CD4-positive, alpha-beta T cell treated with Interleukin-15 for 1 hour (primary cell): ENCODE measurements around the gene ARHGEF19.
"Not testable (repeated sequence)": the region's sequence is repeated elsewhere in the genome, so short reads cannot be mapped to it uniquely, and the experiment has no call there.

Experiments
- DNase-seq: peaks from one replicate; pipeline ENCODE4 v3.0.0-alpha.2; 2020

Gene ARHGEF19

DNA sequence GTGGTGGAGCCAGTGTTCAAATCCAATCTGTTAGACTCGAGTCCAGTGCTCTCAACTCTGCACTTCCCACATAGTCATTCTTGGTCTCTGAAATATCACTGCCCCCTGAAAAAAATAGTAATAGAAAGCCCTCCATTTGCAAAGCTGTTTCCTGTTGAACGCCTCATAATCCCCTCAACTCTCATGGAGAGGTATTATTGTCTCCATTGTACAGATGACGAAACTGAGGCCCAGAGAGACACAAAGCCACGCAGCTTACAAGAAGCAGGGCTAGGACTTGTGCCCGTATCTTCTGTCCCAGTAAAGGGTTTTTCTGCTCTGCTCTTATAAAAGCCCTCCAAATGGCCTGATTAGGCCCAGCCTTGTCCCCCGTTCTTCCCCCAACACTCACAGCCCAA, 6.2 kb upstream of the ARHGEF19 start:
- no peak for DNase-seq

DNA sequence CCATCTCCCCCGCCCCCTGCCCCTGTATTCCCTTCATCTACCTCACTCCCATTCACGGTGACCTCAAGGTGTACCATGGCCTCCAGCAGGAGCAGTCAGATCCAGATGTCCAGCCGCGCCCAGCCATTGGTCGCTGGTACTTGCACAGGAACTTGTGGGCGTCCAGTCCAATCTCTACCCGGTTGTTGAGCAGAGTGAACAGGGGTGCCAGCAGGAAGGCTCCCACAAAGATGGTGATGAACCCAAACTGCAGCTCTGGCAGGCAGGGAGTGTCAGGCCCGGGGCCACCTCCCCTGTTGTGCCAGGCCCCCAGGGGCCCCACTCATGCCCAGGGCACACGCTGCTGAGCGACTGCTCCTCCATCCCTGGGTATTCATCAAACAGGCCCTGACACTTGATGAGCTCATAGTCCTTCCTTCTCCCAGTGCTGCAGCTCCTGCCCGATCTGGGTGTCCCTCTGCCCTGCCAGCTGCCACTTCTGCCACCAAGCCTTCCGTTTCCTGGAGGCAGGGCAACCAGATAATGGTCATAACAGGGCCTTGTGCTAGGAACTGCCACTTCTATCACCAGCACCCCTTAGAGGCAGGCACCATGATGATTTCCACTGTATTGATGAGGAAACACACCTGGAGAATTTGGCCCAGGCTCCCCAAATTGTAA, 5.7 kb upstream of the ARHGEF19 start:
- no peak for DNase-seq

DNA sequence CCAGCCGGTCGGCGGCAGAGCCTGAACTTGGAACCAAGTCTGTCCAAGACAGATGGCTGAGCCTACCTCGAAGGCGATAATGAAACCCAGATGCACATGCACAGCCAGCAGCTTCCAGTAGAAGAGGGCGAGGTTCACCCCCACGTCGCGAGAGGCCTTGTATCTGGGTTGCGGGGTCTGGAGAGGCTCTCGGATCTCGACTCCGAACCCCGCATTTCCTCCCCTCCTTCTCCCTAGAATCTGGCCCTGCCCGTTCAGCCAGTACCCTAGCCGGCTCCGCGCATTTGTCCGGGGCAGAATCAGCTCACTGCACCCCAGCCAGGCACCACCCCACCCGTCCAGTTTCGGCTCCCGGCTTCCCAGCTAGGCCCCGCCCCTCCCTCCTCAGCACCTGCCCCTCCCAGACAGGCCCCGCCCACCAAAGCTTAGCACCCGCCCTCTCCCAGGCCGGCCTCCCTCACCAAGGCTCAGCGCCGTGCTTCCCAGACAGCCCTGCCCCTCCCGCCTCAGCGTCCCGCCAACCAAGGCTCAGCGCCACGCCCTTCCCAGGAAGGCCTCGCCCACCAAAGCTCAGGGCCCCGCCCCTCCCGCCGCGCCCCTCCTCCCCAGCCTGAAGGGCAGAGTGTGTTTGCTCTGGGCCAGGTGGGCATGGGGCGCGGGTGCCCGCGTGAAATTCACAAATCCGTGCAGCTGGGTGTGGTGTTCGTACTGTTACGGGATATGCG, 4.8 kb upstream of the ARHGEF19 start:
- peak; percentile 96 for DNase-seq

DNA sequence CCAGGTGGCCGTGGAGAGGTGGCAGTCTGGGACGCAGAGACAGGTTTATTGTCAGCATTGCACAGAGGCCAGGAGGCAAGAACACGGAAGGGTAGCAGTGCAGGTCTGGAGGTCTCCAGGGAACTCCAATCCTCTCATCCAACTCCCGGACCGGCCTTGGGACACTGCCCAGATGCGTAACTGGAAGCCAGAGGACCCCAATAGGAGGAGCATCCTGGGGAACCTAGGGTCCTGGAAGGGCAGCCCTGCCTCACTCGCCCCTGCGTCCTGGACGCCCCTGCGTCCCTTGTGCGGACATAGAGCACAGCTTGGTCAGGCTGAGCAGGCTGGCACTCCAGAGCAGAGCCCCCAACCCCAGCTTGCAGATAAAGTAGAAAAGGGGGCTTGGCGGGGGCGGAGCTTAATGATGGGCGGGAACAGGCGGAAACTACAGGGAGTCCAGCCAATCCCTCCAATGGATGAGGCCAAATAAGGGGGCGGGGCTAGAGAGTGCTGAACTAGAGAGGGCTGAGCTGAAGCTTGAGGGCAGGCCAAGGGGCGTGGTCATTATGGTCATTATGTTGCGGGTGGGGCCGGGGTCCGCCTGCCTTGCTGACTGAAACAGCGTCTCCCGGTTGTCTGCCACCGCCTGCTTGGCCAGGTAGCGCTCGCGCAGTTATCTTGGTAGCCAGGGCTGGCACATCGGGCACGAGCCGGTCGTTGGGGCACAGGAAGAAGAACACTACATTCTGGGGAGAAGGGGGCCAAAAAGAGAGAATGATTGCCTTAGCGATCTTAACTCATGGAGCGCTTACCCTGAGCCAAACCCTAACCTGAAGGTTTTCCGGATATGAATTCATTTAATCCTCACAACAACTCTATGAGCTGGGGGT, 3.7 kb upstream of the ARHGEF19 start:
- DNase-seq, result peak; percentile 85

DNA sequence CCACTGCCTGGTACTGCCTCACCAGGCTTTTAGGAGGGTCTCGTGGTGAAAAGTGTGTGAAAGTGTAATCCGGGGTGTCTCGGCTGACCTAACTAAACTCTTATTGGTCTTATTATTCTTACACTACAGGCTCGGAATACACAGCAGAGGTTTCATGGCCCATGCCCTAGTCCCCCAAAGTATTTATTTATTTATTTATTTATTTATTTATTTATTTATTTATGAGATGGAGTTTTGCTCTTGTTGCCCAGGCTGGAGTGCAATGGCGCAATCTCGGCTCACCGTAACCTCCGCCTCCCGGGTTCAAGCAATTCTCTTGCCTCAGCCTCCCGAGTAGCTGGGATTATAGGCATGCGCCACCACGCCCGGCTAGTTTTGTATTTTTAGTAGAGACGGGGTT, 2.8 kb upstream of the ARHGEF19 start:
- not testable (repeated sequence) for DNase-seq

DNA sequence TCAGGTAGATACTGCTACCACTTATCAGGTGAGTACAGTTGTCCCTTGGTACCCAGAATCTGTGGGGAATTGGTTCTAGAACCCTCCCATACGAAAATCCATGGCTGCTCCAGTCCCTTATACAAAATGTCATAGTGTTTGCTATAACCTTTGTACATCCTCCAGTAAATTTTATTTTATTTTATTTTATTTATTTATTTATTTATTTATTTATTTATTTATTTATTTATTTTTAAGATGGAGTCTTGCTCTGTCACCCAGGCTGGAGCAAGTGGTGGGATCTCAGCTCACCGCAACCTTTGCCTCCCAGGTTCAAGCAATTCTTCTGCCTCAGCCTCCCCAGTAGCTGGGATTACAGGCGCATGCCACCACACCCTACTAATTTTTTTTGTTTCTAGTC, 1.1 kb upstream of the ARHGEF19 start:
- not testable (repeated sequence) for DNase-seq

DNA sequence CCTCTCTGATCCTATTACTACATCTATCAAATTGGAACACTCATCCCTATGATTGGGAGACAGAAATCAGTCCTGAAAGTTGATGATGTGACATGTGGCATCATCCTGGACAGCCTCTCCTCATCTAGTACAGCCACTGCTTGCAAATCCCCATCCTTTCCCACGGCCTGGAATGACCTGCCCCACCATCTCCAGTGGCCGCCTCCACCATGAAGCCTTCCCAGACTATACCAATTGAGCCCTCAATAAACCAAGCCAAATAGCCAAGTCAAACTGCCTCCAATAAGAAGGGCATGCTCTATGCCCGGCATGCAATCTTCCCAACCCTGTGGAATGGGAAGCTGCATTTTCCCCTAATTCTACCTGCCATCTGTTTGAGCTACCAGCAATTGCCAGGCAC, 561 bp upstream of the ARHGEF19 start:
- DNase-seq, result no peak

DNA sequence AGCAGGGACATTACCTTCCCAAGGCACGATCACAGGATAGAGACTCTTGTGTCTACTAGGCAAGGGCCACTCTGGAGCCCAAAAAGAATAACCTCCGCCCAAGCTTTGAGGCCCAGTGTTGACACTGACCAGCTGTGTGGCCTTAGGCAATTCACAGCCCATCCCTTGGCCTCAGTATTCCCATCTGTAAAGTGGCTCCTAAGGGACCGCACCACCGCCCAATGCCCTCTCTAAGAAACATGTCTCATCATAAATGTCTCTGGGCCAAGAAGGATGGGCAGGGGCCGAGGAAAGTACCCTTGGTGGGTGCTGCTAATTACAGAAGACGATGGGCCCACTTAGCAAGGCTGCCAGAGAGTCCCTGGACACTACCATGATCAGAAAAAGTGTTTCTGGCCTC, 628 bp downstream of the ARHGEF19 start:
- no peak for DNase-seq

DNA sequence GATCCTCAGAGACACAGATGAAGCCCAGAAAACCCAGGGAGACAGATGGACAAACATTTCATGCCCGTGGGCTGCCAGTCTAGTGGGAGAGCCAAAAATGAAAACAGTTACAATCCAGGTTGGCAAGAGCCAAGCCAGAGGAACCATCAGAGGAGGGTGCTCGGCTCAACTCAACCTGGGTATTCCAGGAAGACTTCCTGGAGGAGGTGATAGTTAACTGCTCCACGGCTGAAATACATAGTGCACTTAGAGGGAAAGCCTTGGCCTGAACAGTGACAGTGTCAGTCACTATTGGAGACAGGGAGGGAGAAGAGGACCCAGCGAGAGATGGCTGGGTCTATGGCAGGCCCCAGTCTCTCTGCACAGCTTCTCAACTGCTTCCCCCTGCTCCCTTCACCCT, 1.9 kb downstream of the ARHGEF19 start:
- no peak for DNase-seq

DNA sequence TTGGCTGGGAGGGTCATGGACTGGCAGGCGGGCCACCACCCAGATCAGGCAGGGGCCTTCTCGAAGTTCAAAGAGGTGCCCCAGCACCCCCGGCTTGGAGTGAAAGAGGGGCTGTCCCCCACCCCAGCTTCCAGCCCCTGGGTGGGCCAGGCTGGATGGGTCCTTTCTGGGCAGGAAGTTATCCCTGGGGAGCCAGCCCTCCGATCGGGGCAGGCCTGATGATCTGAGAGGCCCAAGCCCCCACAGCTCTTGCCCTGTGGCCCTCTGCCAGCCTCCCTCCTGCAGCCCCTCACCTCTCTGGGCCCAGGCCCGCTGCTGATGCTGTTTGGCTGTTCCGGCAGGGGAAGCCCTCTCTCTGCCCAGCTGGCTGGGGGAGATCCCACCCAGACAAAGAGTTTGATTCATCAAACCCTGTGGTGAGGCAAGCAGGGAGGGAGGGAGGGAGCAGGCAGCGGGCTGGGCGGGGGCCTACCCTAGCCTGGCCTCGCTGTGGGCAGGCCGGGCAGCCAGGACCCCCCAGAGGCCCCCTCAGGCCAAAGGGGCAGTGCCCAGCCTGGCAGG, 2.5 kb downstream of the ARHGEF19 start:
- no peak for DNase-seq

DNA sequence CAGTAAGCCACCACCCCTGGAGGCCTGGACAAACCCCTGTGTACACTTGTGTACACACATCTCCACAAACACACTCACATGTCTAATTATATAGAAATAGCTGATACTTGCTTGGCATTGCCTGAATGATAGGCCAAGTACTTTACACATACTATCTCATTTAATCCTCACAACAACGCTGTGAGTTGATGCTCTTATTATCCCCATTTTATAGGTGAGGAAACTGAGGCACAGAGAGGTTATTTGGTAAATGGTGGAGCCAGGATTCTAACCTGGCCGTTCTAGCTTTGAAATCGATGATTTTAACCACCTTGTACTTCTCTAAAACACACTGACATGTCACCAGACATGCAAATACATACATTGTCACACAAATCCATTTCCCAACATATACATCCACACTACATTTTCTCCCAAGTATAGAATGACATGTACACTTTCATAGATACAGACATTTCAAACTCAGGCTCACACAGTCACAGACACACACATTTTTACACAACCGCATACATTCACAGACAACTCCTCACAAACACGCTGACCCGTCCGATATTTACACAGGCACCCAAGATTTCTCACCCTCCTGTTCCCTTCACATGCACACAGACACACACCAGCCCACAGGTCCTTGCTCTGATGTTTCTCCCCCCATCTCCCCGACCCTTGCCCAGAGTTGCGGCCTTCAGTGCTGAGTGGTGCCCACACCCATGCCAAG, 3.2 kb downstream of the ARHGEF19 start:
- DNase-seq, result no peak

DNA sequence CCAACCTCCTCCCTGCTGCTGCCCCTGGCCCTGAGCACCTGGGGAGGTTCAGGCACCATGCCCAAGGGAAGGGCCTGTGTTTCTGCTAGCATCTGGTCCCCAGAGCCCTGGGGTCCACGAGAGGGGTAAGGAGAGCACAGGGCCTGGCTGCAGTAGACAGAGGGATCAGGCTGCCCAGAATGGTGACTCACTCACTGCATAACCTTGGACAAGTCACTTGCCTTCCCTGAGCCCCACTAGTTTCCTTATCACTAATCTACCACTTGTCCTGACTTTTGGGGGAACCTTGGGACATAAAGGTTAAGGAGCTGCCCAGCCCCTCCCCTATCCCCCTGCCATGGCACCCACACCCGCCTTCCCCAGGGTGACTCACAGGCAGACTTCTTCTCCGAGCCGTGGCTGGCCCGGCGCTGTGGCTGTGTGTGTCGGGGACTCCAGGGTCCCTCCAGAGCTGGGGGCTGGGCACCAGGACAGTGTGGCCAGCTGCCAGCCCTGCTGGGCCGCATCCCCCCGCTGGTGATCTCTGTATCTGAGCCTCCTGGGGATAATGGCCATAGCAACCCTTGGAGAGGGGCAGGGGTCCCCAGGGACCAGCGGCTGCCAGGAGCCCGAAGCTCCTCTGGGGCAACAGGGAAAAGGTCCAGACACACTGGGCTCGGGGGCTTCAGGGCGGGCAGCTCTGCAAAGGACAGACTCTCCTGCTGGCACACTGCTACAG, 4.0 kb downstream of the ARHGEF19 start:
- no peak for DNase-seq

DNA sequence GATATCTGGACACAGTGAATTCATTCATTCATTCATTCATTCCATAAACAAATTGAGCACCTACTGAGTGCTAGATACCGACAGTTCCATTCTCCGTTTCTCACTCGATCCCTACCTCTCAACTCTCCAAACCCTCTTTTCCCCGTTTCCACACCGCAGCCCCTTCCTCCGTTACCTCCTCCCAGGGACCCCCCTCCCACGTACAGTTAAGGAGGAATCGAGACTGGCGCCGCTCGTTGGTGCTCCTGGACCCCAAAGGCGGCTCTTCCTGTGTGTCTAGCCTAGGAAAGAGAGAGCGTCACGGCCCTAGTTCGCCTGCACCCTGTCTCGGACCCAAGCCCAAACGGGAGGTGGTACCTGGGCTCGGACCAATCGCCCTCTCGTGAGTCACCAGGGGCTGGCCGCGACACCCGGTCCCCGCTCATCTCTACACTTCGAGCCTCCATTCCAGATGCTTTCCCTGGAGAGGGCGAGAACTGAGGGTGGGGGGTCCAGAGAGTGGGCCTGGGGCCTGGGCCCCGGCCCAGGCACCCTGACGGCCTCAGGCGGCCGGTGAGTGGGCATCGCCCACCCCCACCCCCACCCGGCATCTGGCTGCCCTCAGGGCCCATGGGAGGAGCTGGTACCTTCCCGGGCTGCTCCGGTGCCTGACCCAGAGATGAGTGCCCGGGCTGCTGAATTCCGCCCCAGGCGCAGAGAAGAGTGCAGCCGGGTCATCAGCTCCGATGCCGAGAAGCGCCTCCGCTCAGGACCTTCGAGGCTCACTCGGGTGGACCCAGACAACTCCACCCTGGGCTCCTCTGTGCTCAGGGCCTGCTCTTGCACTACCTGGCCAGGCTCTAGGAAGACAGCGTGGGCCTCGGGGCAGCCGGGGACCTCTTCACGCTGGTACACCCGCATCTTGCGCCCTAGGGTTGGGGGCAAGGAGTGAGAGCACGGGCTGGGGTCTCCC, 4.9 kb downstream of the ARHGEF19 start:
- DNase-seq, result no peak

DNA sequence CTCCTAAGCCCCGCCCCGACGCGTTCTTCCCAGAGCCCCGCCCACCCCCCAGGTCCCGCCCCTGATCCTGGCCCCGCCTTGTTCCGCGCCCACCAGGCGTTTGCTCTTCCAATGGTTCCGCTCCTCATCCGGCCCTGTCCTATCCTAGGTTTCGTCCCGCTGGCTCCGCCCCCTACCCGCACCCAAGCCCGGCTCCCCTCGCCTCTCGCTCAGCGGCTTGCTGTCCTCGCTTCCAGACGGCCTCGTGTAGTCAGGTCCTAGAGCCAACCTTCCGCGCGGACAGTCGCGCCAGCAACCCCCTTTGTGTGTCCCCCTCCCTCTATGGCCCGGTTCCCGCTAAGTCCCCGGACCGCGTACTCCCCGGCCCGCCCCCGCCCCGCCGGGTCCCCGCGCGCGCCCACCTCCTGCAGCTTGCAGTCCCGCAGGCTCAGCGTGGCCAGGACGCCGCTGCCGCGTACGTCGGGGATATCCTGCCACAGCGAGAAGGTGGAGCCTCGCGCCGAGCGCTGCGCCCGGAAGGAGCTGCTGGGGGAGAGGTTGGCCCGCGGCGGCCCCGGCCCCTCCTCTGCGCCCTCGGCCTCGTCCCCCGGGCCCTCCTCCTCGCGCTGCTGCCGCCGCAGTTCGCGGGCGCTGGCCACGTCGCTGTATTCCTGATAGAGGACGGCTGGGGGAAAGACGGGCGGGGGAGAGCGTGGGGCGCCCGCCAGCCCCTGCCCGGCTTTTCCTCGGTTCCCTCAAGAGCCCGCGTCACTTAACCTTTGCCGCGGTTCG, 5.7 kb downstream of the ARHGEF19 start:
- peak; percentile 96 for DNase-seq

DNA sequence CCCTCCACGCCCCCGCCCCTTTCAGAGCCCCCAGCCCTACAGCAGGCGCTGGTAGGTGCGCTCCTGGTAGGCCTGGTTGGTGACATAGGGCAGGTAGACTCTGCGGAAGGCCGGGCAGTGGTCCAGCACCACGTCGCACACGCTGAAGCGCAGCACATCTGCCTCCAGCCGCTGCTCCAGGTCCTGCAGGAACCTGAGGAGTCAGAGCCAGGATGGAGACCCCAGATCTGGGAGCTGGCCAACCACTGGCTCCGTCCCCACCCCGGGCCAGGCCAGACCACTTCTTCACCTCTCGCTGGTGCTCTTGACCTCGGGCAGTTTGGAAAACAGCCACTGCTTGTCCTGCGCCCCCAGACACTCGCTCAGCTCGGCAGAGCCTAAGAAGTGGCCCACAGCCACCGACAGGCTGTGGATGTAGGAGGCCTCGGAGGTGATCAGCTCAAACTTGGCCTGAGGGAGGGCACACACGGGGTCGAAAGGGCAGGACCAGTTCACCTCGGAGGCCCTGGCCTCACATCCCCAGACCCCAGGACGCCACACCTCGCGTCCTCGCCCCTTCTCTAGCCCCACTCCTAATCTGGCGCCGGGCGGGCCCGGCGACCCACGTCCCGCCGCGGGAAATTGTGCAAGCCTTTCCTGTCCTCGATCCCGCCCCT, 6.4 kb downstream of the ARHGEF19 start:
- DNase-seq, result no peak

DNA sequence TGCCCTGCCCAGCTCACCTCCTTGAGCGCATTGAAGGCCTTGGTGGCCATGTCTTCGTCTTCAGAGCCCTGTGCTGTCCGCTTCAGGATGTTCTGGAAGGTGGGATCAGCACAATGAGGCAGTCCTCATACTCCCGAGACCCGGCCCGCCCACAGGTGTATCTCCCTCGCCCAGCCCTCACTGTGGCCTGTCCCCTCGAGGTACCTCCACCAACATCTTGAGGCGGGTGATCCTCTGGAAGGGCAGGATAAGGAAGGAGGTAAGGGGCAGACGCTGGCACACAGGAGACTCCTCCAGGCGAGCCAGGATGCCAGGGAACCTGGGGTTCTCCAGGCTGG, 7.1 kb downstream of the ARHGEF19 start:
- DNase-seq, result no peak

DNA sequence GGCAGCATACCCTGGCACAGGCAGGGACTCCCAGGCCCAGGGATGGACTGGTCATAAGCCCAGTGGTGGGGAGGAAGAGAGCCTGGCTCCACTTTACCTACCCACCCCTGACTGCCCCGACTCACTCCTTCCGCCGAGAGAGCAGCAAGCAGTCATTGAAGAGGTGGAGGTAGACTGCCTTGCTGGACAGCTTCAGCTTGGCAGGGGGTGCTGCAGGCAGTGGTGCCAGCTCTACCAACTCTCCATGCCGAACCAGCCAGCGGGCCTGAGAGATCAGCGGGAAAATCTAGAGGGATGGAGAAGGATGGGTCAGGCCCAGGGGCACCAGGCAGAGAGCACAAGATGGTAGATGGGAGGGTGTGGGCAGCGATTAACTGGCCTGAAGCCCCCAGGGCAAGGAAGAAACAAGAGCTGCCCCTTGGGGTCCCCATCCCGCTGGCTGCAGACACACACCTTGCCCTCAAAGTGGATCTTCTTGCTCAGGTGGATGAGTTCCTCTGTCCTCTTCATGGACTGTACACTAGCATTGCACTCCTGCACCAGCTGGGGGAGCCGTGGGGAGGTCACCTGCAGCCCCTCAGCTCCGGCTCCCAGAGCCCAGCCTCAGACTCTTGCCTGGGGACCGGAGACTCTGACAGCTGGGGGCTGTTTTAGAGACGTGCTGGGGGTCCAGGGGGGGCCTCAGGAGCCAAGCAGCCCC, 7.7 kb downstream of the ARHGEF19 start:
- DNase-seq, result peak; percentile 30

DNA sequence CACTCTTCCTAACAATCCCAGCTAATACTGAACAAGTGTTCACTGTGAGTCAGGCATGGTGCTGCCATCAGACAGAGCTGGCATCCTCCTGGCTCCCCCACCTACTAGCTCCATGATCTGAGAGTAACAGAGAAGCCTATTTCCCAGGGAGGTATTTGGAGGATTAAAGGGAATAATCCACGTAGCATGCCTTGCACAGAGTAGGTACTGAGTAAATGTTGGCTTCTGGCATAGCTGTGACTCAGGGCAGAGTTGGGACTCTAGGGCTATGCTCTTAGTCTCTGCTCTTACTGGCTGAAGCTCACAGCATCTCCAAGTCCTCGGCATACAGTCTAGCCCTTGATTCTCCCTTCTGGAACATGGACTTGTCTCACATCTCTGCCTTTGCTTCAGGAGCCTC, 8.2 kb downstream of the ARHGEF19 start:
- DNase-seq, result no peak

DNA sequence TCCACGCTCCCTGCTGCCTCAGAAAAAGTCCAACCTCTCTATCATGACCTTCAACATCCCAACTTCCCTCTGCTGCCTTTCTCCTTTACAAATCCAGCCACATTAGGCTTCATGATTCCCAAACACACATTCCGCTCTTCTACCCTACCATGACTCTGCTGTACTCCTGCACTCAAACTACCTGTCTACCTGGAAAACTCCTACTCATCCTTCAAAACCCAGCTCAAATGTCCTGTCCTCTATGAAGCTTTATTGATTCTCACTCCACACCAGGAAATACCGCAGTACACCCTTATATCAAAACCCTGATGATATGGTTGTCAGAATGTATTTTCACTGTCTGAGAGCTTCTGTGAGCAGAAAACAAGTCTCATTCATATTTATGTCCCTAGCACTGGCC, 8.9 kb downstream of the ARHGEF19 start:
- no peak for DNase-seq
